NCI-H345 treated with DMSO at 0.1 percent for 48 hours (cell line): ENCODE results near the gene SDHB.
A peak's percentile ranks its signal among the peaks of the same experiment; 100 is the strongest.
"Not testable (repeated sequence)": the region's sequence is repeated elsewhere in the genome, so short reads cannot be mapped to it uniquely, and the experiment has no call there.

Experiments
- DNase-seq: peaks from one replicate; lab custom pipeline; 2025; ENCODE audit not compliant: unreplicated experiment; lab: John Stamatoyannopoulos, UW

SDHB gene

DNA sequence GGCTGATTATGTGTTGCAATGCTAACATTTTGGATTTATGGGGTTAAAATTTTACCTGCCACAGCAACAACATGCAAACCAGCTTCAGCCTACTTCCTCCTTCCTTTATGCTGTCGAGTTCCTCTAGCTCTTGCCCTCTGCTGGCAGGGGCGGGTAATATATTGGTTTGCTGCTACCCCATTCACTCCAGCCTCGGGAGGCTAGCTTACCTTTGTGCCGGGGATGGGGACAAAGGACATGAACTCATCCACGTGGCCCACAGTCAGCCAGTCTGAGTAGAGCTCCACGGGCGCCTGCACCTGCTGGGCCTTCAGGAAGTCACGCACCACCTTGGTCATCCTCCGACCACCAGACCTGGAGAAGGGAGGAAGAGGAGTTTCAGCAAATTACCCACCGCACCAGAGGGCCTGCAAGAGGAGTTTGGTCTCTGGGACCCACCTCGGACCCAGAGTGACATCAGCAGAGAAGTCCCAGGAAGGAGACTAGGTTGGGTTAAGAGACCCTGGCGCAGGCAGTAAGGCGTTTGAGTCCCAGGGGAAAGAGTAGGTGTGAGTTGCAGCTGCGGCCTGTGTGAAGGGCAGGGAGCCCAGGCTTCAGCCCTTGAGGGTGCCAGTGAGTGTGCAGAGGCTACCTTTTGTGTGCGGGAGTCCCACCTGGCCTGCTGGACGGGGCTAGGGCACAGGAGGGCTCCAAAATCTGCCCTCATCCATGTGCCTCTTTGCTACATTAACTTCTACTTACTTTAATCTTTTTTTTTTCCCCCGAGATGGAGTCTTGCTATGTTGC, 21.8 kb upstream of the SDHB start:
- DNase-seq = no peak

DNA sequence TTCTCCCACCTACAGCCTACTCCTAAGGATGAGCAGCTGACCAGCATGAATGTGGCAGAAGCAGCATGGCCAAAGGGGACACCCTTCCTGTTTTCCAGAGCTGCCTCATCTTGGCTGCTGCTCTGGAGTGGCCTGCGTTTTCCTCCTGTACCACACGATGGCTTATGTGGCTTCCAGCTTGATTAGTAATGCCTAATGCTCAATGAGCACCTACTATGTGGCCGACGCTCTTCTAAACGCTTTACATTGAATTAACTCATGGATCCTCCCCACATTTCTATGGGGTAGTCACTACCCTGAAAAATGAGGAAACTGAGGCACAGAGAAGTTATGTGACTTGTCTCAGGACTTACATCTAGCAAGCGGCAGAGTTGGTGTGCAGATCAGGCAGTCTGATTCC, 18.0 kb upstream of the SDHB start:
- no peak for DNase-seq

DNA sequence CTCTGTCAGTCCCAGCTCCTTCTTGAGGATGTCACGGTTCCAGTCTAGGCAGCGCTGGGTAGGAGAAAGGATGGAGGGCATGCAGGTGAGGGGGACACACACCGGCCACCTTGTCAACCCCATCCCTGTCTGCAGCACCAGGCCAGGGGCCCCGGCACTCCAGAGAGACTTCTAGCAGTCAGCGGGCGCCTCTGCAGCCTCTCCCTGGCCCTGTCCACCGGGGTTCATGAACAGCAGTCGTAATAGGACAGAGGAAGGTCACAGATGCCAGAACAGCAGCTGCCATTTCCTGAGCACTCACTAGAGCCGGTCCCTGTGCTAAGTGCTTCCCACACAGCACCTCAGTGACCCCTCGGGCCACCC, 16.3 kb upstream of the SDHB start:
- DNase-seq = no peak

- DNase-seq = no peak
Measured at GRCh38 chr1:17069452-17070162, 15.8 kb upstream of the SDHB start.

- no peak for DNase-seq
Measured at GRCh38 chr1:17068789-17069188, 15.0 kb upstream of the SDHB start.

GRCh38 chr1:17067465-17068240, 13.8 kb upstream of the SDHB start:
- no peak for DNase-seq

DNA sequence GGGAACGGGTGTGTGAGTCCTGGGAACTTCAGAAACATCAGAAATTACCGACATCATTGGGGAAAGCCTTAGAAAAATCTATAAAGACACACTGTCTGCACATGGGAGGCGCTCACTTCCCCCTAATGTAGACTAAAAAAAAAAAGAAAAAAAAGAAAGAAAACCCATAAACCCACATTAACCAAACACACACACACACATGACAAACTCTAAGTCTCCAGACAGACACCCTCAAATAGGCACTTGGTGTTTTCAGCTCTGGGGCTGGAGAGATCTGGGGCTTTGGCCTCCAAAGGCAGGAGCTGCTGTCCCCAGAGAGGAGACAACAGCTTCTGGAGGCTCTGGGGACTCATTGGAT, 13.2 kb upstream of the SDHB start:
- DNase-seq = no peak

- no peak for DNase-seq
Measured at GRCh38 chr1:17066361-17067068, 12.7 kb upstream of the SDHB start.

- DNase-seq = no peak
Measured at GRCh38 chr1:17065666-17066065, 11.8 kb upstream of the SDHB start.

DNA sequence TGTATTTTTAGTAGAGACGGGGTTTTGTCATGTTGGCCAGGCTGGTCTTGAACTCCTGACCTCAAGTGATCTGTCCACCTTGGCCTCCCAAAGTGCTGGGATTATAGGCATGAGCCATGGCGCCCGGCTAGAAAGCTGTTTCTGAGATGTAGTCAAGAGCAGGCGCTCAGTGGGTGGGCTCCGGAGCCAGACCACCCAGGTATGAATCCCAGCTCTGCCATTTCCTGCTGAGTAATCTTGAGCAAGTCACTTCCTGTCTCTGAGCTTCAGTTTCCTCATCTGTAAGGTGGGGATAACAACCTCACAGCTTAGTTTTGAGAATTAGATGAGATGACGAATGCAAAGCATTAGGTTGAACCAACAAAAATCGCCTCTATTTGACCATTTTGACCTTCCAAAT, 8.9 kb upstream of the SDHB start:
- not testable (repeated sequence) for DNase-seq

GRCh38 chr1:17061892-17062291, 8.1 kb upstream of the SDHB start:
- DNase-seq = no peak

DNA sequence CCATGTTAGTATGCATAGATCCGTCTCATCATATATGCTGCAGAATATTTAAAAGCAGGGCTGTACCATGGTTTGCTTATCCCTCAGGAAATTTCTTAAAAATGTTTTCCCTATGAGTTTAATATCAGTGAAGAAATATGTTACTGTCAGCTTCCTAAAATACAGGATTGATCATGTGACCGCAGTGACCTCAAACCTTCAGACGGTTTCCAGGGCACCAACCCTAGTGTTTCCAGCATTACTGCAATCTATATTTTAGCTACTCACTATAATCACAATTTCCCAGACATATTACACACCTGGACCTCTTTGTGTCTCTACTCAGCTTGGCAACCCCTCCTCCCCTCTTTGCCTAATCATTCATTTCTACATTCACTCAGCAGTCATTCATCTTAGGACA, 7.7 kb upstream of the SDHB start:
- DNase-seq = no peak

DNA sequence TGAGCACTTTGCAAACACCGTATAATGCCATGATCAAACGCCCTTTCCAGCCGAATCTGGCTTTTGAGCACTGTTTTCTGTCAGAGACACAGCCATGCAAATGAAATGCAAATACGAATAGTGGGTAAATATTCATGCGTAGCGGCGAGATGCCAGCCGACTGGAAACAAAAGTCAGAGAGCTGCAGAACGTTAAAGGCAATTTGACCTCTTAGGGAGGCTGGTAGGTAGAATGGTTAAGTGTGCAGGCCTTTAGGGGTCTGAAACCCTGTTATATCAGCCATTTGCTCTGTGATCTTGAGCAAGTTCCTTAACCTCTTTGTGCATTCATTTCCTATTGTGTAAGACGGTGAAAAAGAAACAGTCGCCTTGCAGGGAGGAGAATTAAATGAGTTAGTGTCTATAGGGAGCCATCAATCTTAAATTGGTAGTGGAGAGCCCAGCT, 6.5 kb upstream of the SDHB start:
- DNase-seq = no peak

DNA sequence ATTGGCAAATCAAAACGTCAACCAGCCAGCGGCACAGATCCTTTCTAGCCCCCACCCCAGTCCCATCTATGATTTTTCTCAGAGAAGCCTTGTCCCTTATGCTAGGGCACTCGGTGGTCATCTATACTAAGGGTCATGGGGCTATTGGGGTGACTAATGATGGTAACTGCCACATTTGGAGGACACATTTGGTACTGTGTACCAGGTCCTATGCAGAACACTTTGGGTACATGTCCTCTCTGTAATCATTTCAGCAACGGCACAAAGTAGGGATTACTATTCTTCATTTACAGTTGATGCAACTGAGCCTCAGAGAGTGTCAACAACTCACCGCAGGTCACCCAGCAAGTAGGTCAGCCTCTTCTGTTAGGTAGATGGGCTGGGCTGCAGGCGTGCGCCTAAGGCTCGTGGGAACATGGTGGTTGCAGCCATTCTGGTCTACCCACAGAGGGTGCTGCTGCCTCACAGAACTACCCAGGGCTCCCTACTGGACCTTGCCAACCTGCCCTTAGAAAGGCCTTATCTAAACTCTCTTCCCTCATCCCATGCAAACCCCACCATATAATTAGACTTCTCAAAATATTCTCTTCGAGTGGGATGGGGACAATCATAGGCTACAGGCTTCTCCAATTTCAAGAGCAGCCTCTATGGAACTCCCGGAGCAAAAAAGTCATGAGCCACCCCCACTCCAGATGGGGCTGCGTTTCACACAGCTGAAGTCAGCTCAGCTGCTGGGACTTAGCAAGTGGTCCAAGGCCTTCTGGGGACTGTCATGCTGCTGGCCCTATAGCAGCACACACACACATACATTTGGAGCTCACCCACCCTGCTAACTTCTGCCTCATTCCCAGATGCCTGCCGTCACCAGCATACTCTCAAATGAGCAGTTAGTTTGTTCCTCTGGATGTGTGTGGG, 5.8 kb upstream of the SDHB start:
- DNase-seq = peak; percentile 72

DNA sequence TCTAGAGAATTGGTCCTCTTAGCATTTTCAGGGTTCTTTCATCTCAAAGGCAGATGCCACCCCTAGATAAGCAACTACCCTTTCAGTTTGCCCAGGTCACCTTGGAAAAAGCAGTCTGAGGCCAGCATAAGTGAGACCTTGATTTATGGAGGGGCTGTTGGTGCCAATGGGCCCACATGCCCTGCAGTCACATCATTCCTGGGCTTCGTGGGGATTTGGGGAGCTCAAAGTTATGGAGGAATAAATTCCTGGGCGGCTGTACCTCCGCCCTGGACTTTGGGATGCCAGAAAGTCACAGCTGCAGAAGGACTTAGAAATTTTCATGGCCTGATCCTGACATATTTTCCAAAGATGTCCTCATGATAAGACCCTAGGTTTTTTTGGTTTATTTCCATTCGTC, 2.7 kb upstream of the SDHB start:
- no peak for DNase-seq

DNA sequence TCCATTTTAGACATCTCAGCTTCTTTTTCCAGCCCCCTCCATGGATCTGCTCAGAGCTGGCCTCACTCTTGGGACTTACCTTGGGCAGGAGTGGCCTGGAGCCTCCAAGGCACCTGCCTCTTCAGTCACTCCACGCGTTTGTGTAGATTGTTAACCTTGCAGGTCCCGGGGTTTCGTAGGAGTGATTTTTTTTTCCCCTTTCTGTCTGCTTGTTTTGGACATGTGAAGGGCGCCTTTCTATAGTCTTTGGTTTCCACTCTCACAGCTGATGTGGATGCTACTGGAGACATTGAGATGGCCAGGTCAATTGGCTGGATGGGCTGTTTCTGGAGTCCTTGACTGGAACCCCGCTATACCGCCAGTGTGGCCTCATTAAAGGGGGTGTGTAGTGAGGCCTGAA, 2.0 kb upstream of the SDHB start:
- DNase-seq = no peak

DNA sequence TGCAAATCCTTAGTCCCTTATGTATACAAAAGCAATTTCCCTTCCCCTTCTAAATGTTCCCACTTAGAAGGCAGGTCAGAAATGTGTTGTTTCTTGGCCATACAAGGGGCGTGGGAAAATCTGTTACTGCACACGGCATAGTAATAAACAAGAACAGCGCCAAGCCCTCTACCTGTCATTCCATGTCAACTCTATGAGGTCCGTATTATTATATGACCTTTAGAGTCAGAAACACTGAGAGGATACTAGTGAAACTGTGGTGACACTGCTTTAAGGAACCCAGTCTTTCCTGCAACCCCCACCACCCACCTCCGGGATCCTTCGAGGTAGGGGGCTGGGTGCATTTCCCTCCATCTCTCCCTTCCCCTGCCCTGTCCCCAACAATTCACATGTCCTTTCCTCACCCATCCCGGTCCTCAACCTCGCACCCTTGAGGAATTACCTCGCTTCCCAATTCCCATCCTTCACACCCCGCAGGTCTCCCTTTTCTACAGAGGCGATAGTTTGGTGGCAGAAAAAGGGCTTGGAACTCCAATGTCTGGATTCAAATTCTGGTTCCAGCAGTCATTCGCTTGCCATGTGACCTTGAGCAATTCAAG, 647 bp downstream of the SDHB start:
- no peak for DNase-seq

DNA sequence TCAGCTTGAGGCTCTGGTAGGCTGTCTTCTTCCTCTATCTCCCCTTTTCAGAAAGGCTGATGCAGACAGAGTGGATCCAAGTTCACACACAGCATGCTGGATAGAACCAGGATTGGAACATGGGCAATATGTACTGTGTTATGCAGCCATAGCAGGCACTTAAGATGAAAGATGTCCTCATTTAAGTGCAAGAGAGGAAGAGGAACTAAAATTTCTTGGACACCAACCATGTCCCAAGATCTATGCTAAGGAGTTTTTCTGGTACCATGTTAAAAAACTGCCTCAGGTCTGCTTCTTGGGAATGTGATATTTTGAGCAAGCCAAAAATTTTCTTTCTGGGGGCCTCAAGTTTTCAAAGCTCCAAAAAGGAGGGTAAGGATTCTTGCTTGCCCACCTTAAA, 1.2 kb downstream of the SDHB start:
- no peak for DNase-seq

DNA sequence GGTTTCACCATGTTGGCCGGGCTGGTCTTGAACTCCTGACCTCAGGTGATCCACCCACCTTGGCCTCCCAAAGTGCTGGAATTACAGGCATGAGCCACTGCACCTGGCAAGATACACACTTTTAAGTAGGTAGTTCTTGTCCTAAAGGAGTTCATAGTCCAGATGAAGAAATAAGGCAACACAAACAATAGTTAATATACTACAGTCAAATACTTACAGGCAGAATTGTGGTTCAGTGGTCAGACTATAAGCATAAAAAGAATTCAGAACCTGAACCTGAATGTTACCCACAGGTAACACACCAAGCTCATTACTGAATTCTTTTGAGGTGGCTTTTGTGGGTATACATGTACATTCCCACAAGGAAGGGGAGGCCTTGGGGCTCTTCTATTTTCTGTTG, 1.8 kb downstream of the SDHB start:
- DNase-seq = no peak

DNA sequence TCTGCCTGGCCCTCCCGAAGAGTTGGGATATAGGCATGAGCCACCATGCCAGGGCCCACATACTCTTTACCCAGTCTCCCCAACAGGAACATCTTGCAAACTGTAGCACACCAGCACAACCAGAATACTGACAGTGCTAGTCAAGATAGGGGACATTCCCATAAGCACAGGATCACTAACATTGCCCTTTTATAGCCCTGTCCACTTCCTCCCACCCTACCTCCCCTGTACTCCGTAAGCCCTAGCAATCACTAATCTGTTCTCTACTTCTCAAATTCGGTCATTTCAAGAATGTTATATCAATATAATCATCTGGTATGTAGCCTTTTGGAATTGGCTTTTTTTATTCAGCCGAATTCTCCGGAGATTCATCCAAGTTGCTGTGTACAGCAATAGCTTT, 5.9 kb downstream of the SDHB start:
- no peak for DNase-seq
